Epithelial cell of esophagus (primary cell): ENCODE measurements around the gene TMEM185A.
"Not testable (repeated sequence)": the region's sequence is repeated elsewhere in the genome, so short reads cannot be mapped to it uniquely, and the experiment has no call there.

Source experiments
- DNase-seq: peaks from one replicate; pipeline ENCODE4 v3.0.0; 2010; ENCODE audit warnings: low read depth
- H3K4me3 ChIP-seq: 2 replicates; pipeline ENCODE4 v1.5.1; 2011; ENCODE audit warnings: mild to moderate bottlenecking, low read length, control low read depth
- CTCF ChIP-seq: IDR thresholded peaks from 2 replicates; pipeline ENCODE4 v1.5.1; 2011; ENCODE audit warnings: low read depth, mild to moderate bottlenecking, low read length, control low read depth, inconsistent platforms; ENCODE audit not compliant: insufficient read depth; ENCODE audit errors: missing control alignments

The TMEM185A gene

GRCh38 chrX:149633511-149633910 is 1.9 kb upstream of the TMEM185A start:
- no peak overlapping the region for H3K4me3 ChIP-seq
- peak; percentile 55 for DNase-seq
- no peak for TF ChIP-seq CTCF

- H3K4me3 ChIP-seq = peak overlapping the region; percentile 64
- DNase-seq = peak; percentile 39
- no peak for TF ChIP-seq CTCF
Measured at GRCh38 chrX:149630681-149631233, 835 bp downstream of the TMEM185A start.

GRCh38 chrX:149629730-149630387 is 1.7 kb downstream of the TMEM185A start:
- no peak for TF ChIP-seq CTCF
- DNase-seq = no peak
- H3K4me3 ChIP-seq = peak overlapping the region; percentile 64

GRCh38 chrX:149628768-149629167 is 2.8 kb downstream of the TMEM185A start:
- no peak overlapping the region for H3K4me3 ChIP-seq
- DNase-seq = no peak
- no peak for TF ChIP-seq CTCF

- TF ChIP-seq CTCF = no peak
- DNase-seq = peak; percentile 92
Measured at GRCh38 chrX:149628280-149628679, 3.3 kb downstream of the TMEM185A start.

GRCh38 chrX:149626829-149627228 is 4.8 kb downstream of the TMEM185A start:
- DNase-seq, H3K4me3 ChIP-seq: not testable (repeated sequence)

More at GRCh38 chrX:149628280-149628679, 3.3 kb downstream of the TMEM185A start:
- peak overlapping the region; percentile 5 for H3K4me3 ChIP-seq

- DNase-seq = not testable (repeated sequence)
Measured at GRCh38 chrX:149619662-149620061, 11.9 kb downstream of the TMEM185A start.

GRCh38 chrX:149618871-149619270 is 12.7 kb downstream of the TMEM185A start:
- H3K4me3 ChIP-seq = no peak overlapping the region
- TF ChIP-seq CTCF = no peak
- DNase-seq = no peak

More at GRCh38 chrX:149619662-149620061, 11.9 kb downstream of the TMEM185A start:
- H3K4me3 ChIP-seq = not testable (repeated sequence)
